LNCaP clone FGC (cell line): ENCODE measurements around the gene CTTN.

Source experiments
- DNase-seq: peaks from one replicate; pipeline ENCODE4 v3.0.0-alpha.2; 2011; ENCODE audit warnings: low read depth
- H3K4me3 ChIP-seq: 2 replicates; pipeline ENCODE4 v1.5.1; 2011; ENCODE audit warnings: mild to moderate bottlenecking, low read depth, low read length, control low read depth
- TF ChIP-seq, protein P1 (sequence below): IDR thresholded peaks from 2 replicates; pipeline ENCODE4 v1.5.1; 2012; ENCODE audit warnings: mild to moderate bottlenecking; ENCODE audit not compliant: control insufficient read depth, insufficient read depth; ENCODE audit errors: extremely low read depth

Gene CTTN

GRCh38 chr11:70474710-70475109, 76.4 kb downstream of the CTTN start:
- no peak for DNase-seq
- TF ChIP-seq, protein P1, sequence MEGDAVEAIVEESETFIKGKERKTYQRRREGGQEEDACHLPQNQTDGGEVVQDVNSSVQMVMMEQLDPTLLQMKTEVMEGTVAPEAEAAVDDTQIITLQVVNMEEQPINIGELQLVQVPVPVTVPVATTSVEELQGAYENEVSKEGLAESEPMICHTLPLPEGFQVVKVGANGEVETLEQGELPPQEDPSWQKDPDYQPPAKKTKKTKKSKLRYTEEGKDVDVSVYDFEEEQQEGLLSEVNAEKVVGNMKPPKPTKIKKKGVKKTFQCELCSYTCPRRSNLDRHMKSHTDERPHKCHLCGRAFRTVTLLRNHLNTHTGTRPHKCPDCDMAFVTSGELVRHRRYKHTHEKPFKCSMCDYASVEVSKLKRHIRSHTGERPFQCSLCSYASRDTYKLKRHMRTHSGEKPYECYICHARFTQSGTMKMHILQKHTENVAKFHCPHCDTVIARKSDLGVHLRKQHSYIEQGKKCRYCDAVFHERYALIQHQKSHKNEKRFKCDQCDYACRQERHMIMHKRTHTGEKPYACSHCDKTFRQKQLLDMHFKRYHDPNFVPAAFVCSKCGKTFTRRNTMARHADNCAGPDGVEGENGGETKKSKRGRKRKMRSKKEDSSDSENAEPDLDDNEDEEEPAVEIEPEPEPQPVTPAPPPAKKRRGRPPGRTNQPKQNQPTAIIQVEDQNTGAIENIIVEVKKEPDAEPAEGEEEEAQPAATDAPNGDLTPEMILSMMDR: no peak
- no peak overlapping the region for H3K4me3 ChIP-seq

- no peak for DNase-seq
- no peak overlapping the region for H3K4me3 ChIP-seq
- TF ChIP-seq, protein P1: no peak
Measured at GRCh38 chr11:70476669-70477068, 78.3 kb downstream of the CTTN start.

DNA sequence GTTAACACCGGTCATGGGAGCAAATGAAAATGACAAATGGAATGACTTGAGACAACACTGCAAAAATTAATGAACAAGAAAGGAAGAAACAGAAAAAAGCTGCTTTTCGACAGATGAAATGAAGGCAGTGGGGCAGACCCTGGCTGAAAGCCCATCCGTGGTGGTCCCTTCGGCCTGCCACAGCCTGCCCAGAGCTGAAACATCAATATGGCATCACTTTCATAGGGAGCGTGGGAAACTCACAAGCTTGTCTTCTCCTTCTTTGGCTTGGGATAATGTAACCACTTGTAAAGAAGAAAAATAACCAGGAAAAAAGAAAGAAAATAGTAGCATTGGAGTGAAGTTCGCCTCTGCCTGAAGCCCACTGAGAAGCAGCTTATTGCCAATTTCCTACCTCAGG, 78.8 kb downstream of the CTTN start:
- H3K4me3 ChIP-seq: no peak overlapping the region
- TF ChIP-seq, protein P1: no peak
- no peak for DNase-seq

- no peak overlapping the region for H3K4me3 ChIP-seq
- DNase-seq: no peak
Measured at GRCh38 chr11:70477609-70478008, 79.3 kb downstream of the CTTN start.

GRCh38 chr11:70478166-70478890, 80.0 kb downstream of the CTTN start:
- TF ChIP-seq, protein P1: no peak
- H3K4me3 ChIP-seq: no peak overlapping the region
- no peak for DNase-seq

More at GRCh38 chr11:70477609-70478008, 79.3 kb downstream of the CTTN start:
- TF ChIP-seq, protein P1: no peak

DNA sequence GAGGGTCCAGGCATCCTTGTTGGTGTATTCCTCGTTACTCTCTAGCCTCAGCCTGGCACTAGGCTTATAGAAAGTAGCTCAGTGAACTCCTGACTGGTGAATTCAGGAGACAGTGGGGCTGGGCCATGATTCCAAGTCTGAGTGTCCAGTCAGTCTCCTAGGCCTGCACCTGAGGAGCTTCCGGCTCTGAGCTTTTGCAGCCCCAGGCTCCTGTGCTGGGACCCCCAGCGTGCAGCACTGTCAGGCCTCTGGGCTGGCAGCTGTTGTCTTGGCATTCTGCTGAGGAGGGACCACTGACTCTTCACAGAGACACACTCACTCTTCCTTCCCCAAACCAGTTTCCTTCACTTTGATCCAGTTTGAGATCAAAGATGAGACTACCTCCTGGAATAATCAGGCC, 82.4 kb downstream of the CTTN start:
- TF ChIP-seq, protein P1: no peak
- no peak overlapping the region for H3K4me3 ChIP-seq
- no peak for DNase-seq

DNA sequence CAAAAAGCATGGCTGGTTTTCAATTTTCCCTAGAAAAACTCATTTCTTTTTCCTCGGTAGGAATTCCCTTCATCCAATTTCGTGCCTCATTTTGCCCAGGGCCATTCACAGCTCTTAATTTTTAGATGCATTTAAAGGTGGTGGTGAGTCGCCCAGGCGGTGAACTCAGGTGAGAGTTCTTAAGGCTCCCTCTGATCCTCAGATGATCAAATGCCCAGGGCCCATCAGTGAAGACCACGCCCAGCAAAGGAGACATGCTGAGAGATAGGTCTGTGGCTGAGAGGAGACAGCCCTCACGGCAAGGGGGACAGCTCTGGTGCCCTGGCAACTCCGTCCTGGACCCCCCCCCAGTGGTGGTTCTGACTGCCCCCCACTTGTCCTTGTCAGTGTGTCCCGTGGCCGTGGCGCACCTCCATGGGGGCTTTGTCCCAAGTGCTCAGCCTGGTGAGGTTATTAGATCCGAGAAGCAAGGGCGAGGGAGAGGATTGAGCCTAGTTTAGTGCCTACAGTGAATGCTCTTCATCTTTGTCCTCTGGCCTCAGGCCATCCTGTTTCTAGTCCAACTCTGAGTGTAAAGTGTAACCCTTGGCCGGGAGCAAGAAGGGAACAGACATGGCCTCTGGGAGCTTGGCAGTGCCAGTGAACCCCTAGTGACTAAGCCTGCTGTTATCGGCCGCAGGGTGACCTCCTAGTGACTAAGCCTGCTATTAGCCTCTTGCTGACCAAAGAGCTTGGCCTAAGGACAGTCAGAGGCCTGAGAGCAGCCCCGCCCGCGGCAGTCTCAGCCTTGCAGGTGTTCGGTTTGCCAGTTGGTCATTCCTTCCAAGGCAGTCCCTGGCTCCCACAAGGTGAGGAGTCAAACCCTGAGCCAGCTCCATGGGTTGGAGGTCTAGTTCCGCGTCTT, 83.5 kb downstream of the CTTN start:
- H3K4me3 ChIP-seq: no peak overlapping the region
- no peak for DNase-seq
- TF ChIP-seq, protein P1: no peak
